Thyroid gland (tissue), 4 donors: ENCODE results near the gene ASGR1. TPM values are rescaled to one million over a fixed set of nuclear protein-coding genes. Genes with fewer than 3 reads are reported as not detected.

Experiments
- DNase-seq, 2 donors: peaks; one replicate each; pipeline ENCODE4 v3.0.0-alpha.2; 2019
- H3K27ac ChIP-seq, 3 donors: fragments of 200-600 bp; sonication (generic); 1 replicate in 2 of 3; 2 replicates in 1 of 3; pipeline ENCODE4 v1.5.1; 2016 to 2019; ENCODE audit warnings: mild to moderate bottlenecking in 1 of 3, moderate library complexity in 1 of 3
- H3K27me3 ChIP-seq: fragments of 200-600 bp; sonication (generic); one replicate; pipeline ENCODE4 v1.5.1; 2019
- H3K36me3 ChIP-seq, 2 donors: fragments of 200-600 bp; sonication (generic); one replicate each; pipeline ENCODE4 v1.5.1; 2016 to 2019
- H3K4me1 ChIP-seq, 2 donors: fragments of 200-600 bp; sonication (generic); one replicate each; pipeline ENCODE4 v1.5.1; 2017 to 2019
- H3K4me3 ChIP-seq, 3 donors: fragments of 200-600 bp; sonication (generic); replicated peaks in 1 of 3; 1 replicate in 2 of 3; 2 replicates in 1 of 3; pipeline ENCODE4 v1.5.1; 2016; ENCODE audit warnings: mild to moderate bottlenecking in 1 of 3
- H3K9me3 ChIP-seq: fragments of 200-600 bp; sonication (generic); one replicate; pipeline ENCODE4 v1.5.1; 2017
- CTCF ChIP-seq, 6 experiments: fragments of 200-600 bp in 3 of 6; fragments of 450-650 bp in 3 of 6; sonication (generic) in 3 of 6; IDR thresholded peaks; one replicate each; pipeline ENCODE4 v1.5.1; 2016 to 2019; ENCODE audit warnings: antibody characterized with exemption in 6 of 6, mild to moderate bottlenecking in 2 of 6, inconsistent platforms in 1 of 6, moderate library complexity in 1 of 6
- POLR2A ChIP-seq, 2 donors: fragments of 450-650 bp; IDR thresholded peaks; one replicate each; pipeline ENCODE4 v1.6.1; 2017; ENCODE audit warnings: antibody characterized with exemption in 2 of 2, mild to moderate bottlenecking in 2 of 2, moderate library complexity in 1 of 2
- WGBS, 2 donors: methylation state at CpG; one replicate each; pipeline ENCODE4 v1.1.5; 2017; 5-methylcytosine and 5-hydroxymethylcytosine counted together
- intact Hi-C: fragments of 100-400 bp; cut with DNase I; formaldehyde crosslinking; loops from one replicate; pipeline ENCODE4 v1.15.1; 2023
- total RNA-seq, 4 donors: library from RNA; depleted of rRNA; stranded (reverse); fragments of >200 nt; gene quantifications; one replicate each; pipeline ENCODE4 v1.2.3, GENCODE V29; 2016

Gene ASGR1
- total RNA-seq, 4 donors from 2014 or later = 3.0 to 6.5 (median 3.3) TPM; not detected in 1

- no peaks in the 10 kb centered on the region for H3K4me1 ChIP-seq
- no peak for DNase-seq
- TF ChIP-seq CTCF (IDR thresholded peaks at IDR 0.05) (no peak), POLR2A (IDR thresholded peaks at IDR 0.05) (no peak)
- no peak overlapping the region for H3K27ac ChIP-seq
- intact Hi-C loops = no loop called here
- H3K27me3 ChIP-seq = no peaks in the 10 kb centered on the region
- no peaks in the 10 kb centered on the region for H3K36me3 ChIP-seq
- WGBS, 2 donors = 81 to 90% methylated on average over 10 of the region's 10 CpGs
- H3K4me3 ChIP-seq = no peak overlapping the region
- no peaks in the 10 kb centered on the region for H3K9me3 ChIP-seq
Observed at GRCh38 chr17:7156342-7156940, 22.7 kb downstream of the ASGR1 start.

GRCh38 chr17:7147772-7148171 lies 31.4 kb downstream of the ASGR1 start:
- no peak for TF ChIP-seq POLR2A (IDR thresholded peaks at IDR 0.05)
- TF ChIP-seq CTCF (IDR thresholded peaks at IDR 0.05) = no peak
- Histone ChIP-seq H3K4me1 (no peaks in the 10 kb centered on the region), H3K36me3 (no peaks in the 10 kb centered on the region), H3K9me3 (no peaks in the 10 kb centered on the region), H3K27me3 (no peaks in the 10 kb centered on the region), H3K27ac (no peak overlapping the region), H3K4me3 (no peak overlapping the region)
- DNase-seq = no peak
- intact Hi-C loops = no loop called here
- WGBS, 2 donors = 56 to 59% methylated on average over 3 of the region's 3 CpGs

- H3K36me3 ChIP-seq = no peaks in the 10 kb centered on the region
- no peak overlapping the region for H3K4me3 ChIP-seq
- 45 to 54% methylated on average over 6 of the region's 6 CpGs for WGBS, 2 donors
- intact Hi-C loops = no loop called here
- no peaks in the 10 kb centered on the region for H3K9me3 ChIP-seq
- H3K4me1 ChIP-seq = peaks cover 4 to 6% of the 10 kb centered on the region in 2 donors
- no peak for DNase-seq
- TF ChIP-seq POLR2A (IDR thresholded peaks at IDR 0.05) = no peak
- TF ChIP-seq CTCF (IDR thresholded peaks at IDR 0.05) = no peak
- no peak overlapping the region for H3K27ac ChIP-seq
- no peaks in the 10 kb centered on the region for H3K27me3 ChIP-seq
Observed at GRCh38 chr17:7146115-7146514, 33.1 kb downstream of the ASGR1 start.

GRCh38 chr17:7144213-7144612 lies 35.0 kb downstream of the ASGR1 start:
- 64 to 68% methylated on average over 11 of the region's 11 CpGs for WGBS, 2 donors
- TF ChIP-seq POLR2A (IDR thresholded peaks at IDR 0.05) (no peak), CTCF (IDR thresholded peaks at IDR 0.05) (no peak)
- DNase-seq = no peak
- Histone ChIP-seq H3K9me3 (no peaks in the 10 kb centered on the region), H3K27me3 (no peaks in the 10 kb centered on the region), H3K36me3 (no peaks in the 10 kb centered on the region), H3K4me3 (no peak overlapping the region), H3K4me1 (peaks cover 8 to 15% of the 10 kb centered on the region in 2 donors), H3K27ac (no peak overlapping the region)
- intact Hi-C loops = no loop called here

GRCh38 chr17:7141824-7142223 lies 37.3 kb downstream of the ASGR1 start:
- intact Hi-C loops = no loop called here
- no peaks in the 10 kb centered on the region for H3K36me3 ChIP-seq
- peaks cover 8 to 17% of the 10 kb centered on the region in 2 donors for H3K4me1 ChIP-seq
- H3K27me3 ChIP-seq = no peaks in the 10 kb centered on the region
- peak overlapping the region; percentile 40 to 65 (median 54) for H3K27ac ChIP-seq
- peak; percentile 79 to 80 for DNase-seq
- WGBS, 2 donors = 25 to 27% methylated on average over 10 of the region's 10 CpGs
- no peaks in the 10 kb centered on the region for H3K9me3 ChIP-seq
- TF ChIP-seq POLR2A (IDR thresholded peaks at IDR 0.05) = no peak
- no peak for TF ChIP-seq CTCF (IDR thresholded peaks at IDR 0.05)
- no peak overlapping the region for H3K4me3 ChIP-seq
